Forelimb muscle (tissue), 1 donor: Measurements from ENCODE around the gene ORC3. TPM values are rescaled to one million over a fixed set of nuclear protein-coding genes. Genes with fewer than 3 reads are reported as not detected.
"Not testable (repeated sequence)": the region's sequence is repeated elsewhere in the genome, so short reads cannot be mapped to it uniquely, and the experiment has no call there.

ENCODE experiments used
- DNase-seq: peaks from one replicate; pipeline ENCODE4 v3.0.0-alpha.2; 2013; ENCODE audit warnings: low read depth
- polyA plus RNA-seq: library from polyadenylated mRNA; unstranded; fragments of 120-200 nt; gene quantifications from one replicate; pipeline ENCODE4 v1.2.1, GENCODE V29; 2013; ENCODE audit not compliant: insufficient read length

Gene ORC3
- polyA plus RNA-seq, 1 donor: 23.3 TPM

DNA sequence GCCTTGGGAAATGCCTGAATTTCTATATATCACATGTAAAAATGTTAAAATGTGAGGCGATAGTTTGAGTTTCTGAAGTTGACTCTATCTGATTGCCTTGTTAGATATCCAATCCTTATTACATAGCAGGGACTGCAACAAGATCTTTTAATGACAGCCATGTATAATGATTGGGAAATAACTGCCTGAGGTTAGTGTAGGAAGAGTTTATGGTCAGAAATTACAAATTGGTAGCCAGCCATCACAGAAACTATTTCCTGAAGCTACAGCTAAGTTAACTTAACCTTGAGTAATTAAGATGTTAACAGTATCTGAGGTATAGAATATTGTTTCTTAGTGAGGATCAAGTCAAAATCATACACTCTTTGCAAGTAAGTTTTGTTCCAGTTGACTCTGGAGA, 71.1 kb downstream of the ORC3 start:
- DNase-seq: no peak

DNA sequence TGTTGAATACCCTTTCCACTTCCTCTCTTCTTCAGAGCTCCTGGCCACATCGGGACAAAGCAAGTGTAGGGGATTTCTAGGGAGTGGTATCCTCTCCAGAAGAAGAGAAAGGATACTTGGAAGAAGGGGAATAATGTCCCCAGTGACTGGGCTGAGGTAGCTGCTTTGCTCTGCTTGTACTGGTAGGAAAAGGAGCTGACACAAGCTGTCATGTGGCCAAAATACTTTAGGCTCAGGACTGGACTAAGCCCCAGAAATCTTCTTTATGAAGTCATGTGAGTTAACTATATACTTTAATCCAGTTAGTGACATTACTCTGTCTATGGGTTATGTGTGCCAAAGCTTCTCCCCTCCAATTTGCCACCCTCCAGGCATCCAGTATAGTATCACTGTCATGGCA, 71.6 kb downstream of the ORC3 start:
- DNase-seq: no peak

DNA sequence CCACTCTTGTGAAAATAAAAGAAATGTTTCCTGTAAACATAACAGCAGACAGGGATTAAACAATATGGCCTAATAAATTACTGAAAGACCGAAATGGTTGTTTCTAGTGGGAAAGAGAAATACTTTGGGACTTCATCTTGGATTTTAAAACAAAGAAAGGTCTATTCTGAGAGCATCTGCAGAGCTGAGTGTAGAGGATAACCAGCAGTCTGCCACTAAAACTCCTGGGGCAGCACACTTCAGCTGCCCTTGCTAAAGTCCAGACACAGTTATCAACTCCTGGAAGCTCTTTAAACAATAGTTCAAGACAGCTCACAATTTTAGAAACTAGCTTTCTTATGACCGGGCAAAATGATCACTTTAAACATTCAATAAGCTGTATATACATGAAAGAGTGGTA, 73.5 kb downstream of the ORC3 start:
- DNase-seq: no peak

DNA sequence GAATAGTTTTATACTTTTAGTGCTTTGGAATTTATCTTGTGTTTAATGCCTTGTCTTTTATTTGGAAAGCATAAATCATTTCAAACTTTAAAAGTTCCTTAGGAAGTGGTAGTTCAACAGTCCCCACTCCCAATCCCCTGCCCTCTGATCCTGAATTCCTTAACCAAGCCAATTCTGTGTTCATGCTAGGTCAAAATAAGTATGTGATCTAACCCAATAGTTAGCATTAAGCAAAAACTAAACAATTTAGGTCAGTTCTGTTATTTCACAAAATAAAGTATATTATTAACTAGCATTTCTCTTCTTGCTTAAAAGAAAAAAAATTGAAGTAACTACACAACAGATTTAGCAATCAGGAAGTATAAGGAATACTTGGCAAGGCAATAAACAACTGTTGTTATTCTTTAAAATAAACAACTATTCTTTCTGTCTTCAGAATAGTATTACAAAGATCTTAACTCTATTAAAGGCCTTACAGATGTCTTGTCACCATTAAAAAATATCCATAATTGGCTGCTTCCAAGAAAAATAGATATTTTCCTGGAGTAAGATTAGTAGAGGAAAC, 75.1 kb downstream of the ORC3 start:
- no peak for DNase-seq

DNA sequence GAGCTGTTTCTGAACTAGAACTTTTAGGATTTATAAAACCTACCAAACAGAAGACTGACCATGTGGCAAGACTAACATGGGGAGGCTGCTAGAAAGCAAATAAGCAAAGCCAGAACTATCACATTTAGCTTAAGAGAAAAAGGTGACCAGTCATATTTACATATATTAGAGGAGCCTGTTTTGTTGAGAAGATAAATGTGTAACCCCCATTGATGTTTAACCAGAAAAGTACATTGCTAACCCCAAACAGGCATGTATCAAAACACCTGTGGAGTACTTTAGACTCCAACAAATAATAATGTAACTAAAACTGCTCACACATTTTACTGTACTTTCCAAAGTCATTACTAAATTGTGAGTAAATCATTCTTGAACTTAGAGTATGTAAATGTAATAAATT, 77.1 kb downstream of the ORC3 start:
- DNase-seq: no peak

DNA sequence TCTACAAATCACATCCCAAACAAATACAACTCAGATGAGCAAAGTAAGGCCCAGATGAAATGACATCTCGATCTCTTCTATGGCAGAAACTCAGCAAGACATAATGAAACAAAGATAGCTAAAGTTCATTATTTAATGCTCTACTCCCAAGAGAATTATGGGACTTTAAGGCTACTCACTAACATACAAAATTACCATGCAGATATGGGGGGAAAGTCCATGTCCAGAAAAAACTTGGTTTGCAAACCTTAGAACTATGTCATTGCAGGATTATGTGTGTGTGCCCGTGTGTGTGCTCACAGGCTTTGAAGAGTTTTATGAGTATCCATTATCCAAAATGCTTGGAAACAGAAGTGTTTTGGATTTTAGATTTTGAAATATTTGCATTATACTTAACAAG, 78.1 kb downstream of the ORC3 start:
- no peak for DNase-seq

DNA sequence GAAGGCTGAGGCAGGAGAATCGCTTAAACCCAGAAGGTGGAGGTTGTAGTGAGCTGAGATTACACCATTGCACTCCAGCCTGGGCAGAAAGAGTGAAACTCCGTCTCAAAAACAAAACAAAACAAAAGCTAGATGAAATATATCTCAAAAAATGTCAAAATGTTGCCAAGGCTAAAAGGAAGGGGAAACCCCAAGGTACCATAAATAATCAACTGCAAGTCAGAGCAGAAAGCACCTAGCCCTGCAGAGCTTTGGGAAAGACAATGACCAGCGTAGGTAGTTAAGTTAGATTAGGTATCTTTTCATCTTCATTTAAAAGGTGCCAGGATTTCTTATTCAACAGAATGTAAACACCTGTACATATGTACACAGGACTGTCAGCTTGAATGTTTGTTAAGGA, 79.1 kb downstream of the ORC3 start:
- no peak for DNase-seq

DNA sequence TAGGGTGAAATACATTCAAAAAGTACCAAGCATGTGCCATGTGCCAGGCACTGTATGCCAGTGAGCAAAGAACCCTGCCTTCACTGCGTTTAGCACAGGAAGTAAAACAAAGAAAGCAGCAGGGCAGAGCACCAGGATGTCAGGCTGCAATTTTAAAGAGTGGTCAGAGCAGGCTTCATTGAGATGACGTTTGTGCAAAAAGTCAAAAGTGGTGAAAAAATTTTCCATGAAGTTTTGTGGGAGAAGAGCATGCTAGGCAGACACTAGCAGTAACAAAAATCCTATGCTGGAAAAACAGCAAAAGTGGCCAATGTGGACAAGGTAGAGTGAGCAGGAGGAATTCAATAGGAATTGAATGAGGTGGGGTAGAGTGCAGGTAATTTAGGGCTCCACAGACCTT, 80.8 kb downstream of the ORC3 start:
- no peak for DNase-seq

DNA sequence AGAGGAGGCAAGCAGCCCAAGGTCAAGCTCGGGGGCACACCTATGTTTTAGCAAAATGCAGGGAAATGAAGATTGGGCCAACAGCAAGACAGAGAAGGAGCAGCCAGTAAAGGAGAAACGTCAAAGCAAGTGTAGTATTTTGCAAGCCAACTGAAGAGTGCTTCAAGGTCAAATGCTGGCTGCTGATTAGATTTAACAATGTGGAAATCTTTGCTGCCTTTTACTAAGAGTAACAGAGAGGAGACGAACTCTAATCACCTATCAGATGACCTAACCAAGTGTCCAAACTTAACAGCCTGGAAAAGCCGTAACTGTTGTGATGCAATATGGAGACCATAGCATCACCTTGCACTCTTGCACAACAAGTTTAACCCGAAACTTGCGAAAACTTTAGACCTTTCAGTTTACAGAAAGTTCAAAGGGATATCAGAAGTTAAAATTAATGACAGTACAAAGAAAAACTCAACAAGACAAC, 81.7 kb downstream of the ORC3 start:
- DNase-seq: no peak

DNA sequence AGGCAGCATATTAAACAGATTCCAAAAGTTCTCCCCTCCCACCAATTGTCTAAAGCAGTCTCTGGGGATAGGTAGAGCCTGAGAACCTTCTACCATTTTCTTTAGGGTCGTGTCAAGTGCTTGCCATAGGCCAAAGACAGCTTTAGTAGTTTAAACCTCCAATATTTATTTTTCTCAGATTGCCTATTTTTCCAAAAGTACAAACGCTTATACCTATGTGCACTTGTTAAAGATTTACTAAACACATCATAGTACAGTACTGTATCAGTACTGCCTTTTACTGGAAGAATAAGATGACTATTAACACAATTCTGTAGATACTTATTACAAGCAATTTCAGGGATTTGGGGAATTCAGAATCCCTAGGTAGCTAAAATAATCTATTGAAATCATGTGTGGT, 82.7 kb downstream of the ORC3 start:
- no peak for DNase-seq

DNA sequence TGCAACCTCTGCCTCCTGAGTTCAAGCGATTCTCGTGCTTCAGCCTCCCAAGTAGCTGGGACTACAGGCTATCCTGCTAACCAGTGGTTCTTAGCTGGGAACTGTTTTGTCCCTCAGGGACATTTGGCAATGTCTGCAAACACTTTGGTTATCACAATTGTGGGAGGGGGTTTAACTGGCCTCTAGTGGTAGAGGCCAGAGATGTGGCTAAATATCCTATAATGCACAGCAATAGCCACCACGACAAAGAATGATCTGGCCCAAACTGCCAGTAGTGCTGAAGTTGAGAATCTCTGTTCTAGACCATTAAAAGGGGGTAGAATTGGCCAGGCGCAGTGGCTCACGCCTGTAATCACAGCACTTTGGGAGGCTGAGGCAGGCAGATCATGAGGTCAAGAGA, 83.3 kb downstream of the ORC3 start:
- no peak for DNase-seq

DNA sequence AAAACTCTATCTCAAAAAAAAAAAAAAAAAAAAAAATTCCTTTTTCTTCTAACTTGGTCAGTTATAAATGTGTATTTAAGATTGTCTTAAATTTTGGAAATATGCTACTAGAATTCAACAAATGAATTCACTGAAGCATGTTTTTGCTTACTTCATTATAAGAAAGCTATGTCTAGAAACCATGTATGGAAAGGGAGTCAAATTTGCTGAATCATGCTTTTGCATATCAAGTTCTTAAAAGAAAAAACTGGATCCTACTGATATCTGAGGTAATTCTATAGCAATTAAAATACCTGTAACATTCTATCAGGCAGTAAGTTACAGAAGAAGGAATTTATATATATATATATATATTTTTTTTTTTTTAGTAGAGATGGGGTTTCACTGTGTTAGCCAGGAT, 84.4 kb downstream of the ORC3 start:
- DNase-seq: no peak

DNA sequence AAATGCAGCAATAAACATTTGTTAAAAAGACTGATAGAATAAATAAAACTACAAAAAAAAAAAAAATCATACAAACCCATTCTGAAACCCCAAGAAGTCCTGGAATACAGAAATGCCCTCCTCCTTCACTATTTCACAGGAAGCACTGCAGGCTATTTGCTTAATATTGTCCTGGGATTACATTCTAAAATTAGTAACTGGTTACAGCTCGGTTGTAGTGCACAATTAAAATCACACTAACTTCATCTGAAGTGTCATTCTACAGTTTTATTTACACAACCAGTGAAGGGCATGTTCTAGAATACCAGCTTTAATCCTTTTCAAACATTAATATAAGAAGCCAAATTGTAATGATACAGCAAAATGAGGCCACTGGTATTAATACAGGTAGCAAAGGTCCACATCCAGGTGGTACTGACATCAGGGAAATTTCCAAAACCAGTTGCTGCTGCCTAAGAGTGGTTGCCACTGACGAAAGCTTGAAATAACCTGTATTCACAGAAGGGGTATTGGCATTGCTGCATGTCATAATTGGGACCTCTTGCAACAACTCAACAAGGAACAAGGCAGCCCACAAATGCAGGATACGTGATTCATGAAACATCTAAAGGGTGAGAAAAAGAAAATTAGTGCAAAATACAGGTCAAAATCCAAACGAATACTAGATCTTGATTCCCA, 85.2 kb downstream of the ORC3 start:
- DNase-seq: no peak

DNA sequence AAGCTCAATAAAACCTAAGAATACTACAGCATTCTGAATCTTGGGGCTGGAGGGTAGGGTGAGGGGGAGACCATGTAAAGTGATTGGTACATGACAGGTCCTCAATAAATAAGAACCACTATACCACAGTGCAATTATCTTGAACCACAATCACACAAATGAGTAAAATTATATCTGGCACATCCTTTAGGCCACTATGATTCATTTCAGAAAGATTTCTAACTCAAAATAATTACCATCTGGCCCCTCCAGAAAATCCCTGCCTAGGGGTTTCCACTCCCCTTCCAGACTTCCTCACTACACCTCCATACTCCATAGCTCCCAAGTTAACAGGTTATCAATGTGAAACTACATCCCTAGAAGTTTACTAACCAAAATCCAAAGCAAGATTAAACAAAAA, 92.4 kb downstream of the ORC3 start:
- DNase-seq: no peak

DNA sequence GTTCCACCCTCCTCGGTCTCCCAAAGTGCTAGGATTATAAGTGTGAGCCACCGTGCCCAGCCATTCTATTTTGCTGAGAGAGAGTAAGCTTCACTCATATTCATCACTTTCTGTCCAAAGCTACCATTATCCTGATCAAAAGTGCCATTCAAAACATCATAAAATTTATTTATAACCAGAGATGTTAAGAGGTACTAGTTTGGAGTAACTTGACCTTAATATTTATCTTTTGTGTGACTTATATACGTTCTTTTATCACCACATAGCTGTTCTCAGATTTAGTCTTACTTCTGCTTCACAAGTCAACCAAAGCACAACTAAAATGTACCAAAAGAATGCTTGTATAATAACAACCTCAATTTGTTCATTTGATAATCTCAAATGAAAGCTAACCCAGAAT, 94.0 kb downstream of the ORC3 start:
- DNase-seq: no peak

DNA sequence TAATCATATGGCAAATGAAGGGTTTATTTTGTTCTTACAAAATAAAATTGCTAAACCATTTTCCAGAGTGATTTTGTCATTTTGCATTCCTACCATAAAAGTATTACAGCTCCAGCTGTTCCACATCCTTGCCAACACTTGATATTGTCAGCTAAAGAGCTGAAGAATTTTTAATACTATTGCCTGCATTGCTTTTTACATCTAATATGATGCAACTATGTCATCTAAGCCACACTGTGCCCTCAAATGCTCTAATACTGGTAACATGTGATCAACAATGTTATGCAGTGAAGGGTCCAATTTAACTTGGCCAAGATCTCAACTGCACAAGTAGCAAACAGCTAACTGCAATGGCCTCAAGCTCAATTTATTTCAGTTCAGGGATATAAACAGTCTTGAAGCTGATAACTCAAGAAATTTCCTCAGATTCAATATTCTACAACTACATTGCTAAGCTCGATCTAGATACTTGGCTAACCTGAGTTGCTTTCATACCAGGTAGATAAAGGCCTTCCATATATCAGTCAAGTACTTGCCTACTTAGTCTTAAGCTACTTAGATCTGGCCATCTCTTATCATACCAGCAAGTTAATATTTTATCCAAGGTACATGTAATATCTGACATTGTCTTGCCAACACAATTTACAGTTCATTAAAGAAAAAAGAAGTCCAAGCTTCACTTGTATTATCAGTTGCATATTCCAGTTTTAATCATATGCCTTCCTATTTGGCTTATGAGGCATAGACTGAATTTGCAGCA, 95.1 kb downstream of the ORC3 start:
- DNase-seq: no peak

DNA sequence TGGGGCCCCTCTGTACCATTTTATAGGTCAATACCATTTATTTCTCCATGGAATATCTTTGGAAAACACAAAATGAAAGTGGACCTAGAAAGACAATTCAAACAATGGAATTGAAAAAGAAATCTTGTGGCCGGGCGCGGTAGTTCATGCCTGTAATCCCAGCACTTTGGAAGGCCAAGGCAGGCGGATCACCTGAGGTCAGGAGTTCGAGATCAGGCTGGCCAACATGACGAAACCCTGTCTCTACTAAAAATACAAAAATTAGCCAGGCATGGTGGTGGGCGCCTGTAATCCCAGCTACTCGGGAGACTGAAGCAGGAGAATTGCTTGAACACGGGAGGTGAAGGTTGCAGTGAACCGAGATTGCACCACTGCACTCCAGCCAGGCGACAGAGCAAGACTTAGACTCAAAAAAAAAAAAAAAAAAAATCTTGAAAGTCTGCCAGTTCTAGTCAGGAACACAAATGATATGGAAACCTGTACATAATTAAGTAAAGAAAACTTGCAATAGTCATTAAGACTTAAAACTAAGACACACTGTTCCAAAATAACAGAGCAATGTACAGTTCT, 96.8 kb downstream of the ORC3 start:
- not testable (repeated sequence) for DNase-seq

DNA sequence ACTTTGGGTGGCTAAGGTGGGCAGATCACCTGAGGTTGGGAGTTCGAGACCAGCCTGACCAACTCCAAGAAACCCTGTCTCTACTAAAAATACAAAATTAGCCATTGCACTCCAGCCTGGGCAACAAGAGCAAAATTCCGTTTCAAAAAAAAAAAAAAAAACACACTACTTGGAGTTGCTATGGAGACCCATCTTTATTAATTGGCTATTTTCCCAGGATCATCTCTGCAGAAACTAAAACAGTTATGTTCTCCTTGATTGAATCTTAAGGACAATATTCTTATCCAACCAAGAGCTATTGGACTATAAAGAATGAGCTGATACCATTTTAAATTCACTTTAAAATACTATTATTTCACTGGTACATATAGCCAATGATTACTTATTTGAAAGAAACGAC, 97.4 kb downstream of the ORC3 start:
- no peak for DNase-seq

DNA sequence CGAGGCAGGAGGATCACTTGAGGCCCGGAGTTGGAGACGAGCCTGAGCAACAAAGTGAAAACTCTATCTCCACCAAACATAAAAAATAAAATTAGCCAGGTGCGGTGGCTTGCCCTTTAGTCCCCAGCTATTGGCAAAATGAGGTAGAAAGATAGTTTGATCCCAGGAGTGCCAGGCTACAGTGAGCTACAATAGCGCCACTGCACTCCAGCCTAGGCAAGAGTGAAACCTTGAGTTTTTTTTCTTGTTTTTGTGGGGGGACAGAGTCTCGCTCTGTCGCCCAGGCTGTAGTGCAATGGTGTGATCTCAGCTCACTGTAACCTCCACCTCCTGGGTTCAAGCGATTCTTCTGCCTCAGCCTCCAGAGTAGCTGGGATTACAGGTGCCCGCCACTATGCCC, 98.0 kb downstream of the ORC3 start:
- DNase-seq: not testable (repeated sequence)

DNA sequence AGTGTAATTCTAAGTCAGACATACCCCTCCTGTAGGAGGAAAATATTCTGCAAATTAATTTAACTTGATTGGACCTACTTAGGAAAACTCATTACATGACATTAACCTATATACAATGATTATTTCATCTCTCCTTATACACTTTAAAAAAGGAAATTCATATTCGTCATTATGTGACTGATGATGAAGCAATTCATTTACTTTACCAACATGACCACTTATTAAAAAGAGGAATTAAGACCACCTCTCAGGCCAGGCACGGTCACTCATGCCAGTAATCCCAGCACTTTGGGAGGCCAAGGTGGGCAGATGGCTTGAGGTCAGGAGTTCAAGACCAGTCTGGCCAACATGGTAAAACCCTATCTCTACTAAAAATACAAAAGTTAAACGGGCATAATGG, 100.5 kb downstream of the ORC3 start:
- DNase-seq: no peak

DNA sequence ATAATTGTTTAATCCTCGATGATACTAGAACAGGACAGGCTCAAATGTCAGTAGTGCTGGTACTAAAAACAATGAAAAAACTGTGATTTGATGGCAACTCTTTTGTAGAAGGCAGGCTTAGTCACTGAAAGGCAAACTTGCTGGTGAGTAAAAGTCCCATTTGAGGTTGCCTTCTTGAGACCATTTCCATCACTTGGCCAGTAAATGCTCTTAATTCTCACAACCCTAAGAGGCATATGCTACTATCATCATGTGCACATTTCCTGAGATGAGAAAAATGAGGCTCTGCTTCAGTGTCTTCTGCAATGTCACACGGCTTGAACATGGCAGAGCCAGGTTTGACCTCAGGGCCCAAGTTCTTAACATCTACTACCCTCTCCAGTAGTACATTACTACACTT, 102.2 kb downstream of the ORC3 start:
- no peak for DNase-seq

DNA sequence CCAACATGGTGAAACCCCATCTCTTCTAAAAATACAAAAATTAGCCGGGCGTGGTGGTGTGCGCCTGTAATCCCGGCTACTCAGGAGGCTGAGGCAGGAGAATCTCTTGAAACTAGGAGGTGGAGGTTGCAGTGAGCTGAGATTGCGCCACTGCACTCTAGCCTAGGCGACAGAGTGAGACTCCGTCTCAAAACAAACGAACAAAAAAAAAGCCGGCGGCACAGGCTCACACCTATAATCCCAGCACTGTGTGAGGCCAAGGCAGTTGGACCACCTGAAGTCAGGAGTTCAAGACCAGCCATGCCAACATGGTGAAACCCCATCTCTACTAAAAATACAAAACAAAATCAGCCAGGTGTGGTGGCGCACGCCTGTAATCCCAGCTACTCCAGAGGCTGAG, 106.9 kb downstream of the ORC3 start:
- not testable (repeated sequence) for DNase-seq
